Coronary artery (tissue), 2 donors: ENCODE measurements around the gene GADL1.

Source experiments
- DNase-seq: peaks from one replicate; pipeline ENCODE4 v3.0.0-alpha.2; 2017; ENCODE audit warnings: low spot score
- H3K27ac ChIP-seq, 2 donors: fragments of 200-600 bp; sonication (generic); one replicate each; pipeline ENCODE4 v1.5.1; 2016 to 2019
- H3K4me3 ChIP-seq: fragments of 200-600 bp; sonication (generic); 2 replicates; pipeline ENCODE4 v1.5.1; 2016; ENCODE audit warnings: mild to moderate bottlenecking, moderate library complexity
- CTCF ChIP-seq: fragments of 200-600 bp; sonication (generic); IDR thresholded peaks from one replicate; pipeline ENCODE4 v1.5.1; 2019; ENCODE audit warnings: antibody characterized with exemption

GADL1 gene

GRCh38 chr3:30793740-30794139 is 100.7 kb downstream of the GADL1 start:
- Histone ChIP-seq H3K4me3 (no peak overlapping the region), H3K27ac (no peak overlapping the region)
- no peak for TF ChIP-seq CTCF
- no peak for DNase-seq

GRCh38 chr3:30790150-30790549 is 104.3 kb downstream of the GADL1 start:
- H3K4me3 ChIP-seq = no peak overlapping the region
- TF ChIP-seq CTCF = no peak
- no peak for DNase-seq
- no peak overlapping the region for H3K27ac ChIP-seq

- no peak for TF ChIP-seq CTCF
- no peak for DNase-seq
- Histone ChIP-seq H3K4me3 (no peak overlapping the region), H3K27ac (no peak overlapping the region)
Measured at GRCh38 chr3:30786365-30786764, 108.1 kb downstream of the GADL1 start.

GRCh38 chr3:30779686-30780287 is 114.7 kb downstream of the GADL1 start:
- TF ChIP-seq CTCF = no peak
- H3K4me3 ChIP-seq = no peak overlapping the region
- DNase-seq = no peak
- no peak overlapping the region for H3K27ac ChIP-seq

GRCh38 chr3:30778933-30779332 is 115.5 kb downstream of the GADL1 start:
- no peak for TF ChIP-seq CTCF

GRCh38 chr3:30777426-30778113 is 116.9 kb downstream of the GADL1 start:
- DNase-seq = no peak
- no peak for TF ChIP-seq CTCF
- Histone ChIP-seq H3K27ac (no peak overlapping the region), H3K4me3 (no peak overlapping the region)

More at GRCh38 chr3:30778933-30779332, 115.5 kb downstream of the GADL1 start:
- no peak overlapping the region for H3K27ac ChIP-seq
- H3K4me3 ChIP-seq = no peak overlapping the region
- no peak for DNase-seq

- no peak for TF ChIP-seq CTCF
Measured at GRCh38 chr3:30776186-30776815, 118.2 kb downstream of the GADL1 start.

More at GRCh38 chr3:30776186-30776815, 118.2 kb downstream of the GADL1 start:
- no peak for DNase-seq
- H3K27ac ChIP-seq = no peak overlapping the region
- H3K4me3 ChIP-seq = no peak overlapping the region
